Activated T-helper 1 cell treated with Interleukin-2 at 50 U/mL for 16 hours (primary cell): ENCODE measurements around the gene TIMM17B.
A peak's percentile ranks its signal among the peaks of the same experiment; 100 is the strongest.
"Not testable (repeated sequence)": the region's sequence is repeated elsewhere in the genome, so short reads cannot be mapped to it uniquely, and the experiment has no call there.

Experiments used
- DNase-seq: peaks from one replicate; pipeline ENCODE4 v3.0.0-alpha.2; 2020; ENCODE audit warnings: low read depth

TIMM17B gene

DNA sequence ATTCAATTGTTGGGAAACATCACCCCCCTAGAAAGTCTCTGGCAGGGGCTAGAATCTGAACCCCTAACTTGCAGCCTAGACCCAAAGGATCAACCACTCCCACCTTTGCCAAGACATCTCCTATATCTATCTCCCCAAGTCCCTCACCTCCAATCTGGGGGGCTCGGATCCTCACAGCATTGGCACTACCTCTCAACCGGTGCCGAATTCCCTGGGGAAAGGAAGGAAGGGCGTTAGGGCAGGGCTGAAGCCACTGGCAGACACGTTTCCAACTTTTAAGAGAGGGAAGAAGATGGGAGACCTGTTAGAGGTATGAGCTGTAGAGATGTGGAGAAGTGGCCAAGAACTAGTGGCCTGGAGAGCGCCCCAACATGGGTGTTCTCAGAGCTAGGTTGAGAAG lies 2.7 kb downstream of the TIMM17B start:
- DNase-seq = no peak

DNA sequence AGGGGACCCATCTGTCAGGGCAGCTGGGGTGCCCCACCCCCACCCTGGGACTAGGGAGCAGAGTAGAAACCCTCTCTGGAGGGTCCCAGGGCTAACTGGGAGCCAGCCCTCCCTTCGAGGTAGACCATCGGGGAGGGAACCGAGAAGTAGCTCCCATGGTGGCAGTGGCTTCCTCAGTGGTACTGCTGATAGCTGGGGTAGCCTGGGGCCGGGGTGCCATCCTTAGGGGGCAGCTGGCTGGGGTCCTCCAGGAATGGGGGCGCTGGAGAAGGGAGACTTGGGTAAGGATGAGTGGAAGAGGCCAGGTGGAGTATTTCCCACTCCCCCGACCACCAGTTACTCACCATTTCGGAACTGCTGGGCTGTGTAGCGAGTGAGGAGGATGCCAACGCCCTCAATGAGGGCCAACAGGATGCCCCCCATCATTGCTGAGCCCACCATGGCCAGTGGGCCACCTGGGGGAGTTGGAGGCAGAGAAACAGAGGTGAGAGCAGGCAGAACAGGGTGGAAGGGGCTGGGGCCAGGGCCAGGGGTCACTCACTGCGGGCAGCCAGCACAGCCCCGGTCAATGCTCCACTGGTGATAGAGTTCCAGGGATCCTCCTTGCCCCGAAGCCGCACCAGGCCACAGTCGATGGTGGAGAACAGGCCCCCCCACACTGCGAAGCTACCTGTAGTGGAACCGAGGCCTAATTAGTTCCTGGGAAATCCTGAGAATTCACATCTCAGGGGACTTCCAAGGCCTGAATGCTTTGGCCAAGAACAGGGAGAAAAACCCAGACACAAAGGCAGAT lies 3.8 kb downstream of the TIMM17B start:
- DNase-seq = no peak

DNA sequence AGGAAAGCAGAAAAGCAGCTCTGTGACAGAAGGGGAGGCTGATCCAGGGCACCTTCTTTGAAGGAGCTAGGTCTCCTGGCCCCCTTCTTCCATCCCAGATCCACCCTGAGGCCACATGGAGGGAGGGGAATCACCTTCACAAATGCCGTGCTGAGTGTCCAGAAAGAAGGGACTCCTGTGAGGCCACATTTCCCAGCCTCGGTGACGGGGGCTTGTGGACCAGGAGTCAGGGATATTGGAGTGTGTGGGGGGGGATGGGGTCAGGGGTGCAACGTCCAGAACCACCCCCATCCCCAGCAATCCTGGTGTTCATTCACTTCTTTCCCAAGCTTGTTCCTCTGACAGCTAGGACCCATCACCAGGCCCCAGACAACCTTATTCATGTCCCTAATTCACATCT lies 4.7 kb downstream of the TIMM17B start:
- no peak for DNase-seq

DNA sequence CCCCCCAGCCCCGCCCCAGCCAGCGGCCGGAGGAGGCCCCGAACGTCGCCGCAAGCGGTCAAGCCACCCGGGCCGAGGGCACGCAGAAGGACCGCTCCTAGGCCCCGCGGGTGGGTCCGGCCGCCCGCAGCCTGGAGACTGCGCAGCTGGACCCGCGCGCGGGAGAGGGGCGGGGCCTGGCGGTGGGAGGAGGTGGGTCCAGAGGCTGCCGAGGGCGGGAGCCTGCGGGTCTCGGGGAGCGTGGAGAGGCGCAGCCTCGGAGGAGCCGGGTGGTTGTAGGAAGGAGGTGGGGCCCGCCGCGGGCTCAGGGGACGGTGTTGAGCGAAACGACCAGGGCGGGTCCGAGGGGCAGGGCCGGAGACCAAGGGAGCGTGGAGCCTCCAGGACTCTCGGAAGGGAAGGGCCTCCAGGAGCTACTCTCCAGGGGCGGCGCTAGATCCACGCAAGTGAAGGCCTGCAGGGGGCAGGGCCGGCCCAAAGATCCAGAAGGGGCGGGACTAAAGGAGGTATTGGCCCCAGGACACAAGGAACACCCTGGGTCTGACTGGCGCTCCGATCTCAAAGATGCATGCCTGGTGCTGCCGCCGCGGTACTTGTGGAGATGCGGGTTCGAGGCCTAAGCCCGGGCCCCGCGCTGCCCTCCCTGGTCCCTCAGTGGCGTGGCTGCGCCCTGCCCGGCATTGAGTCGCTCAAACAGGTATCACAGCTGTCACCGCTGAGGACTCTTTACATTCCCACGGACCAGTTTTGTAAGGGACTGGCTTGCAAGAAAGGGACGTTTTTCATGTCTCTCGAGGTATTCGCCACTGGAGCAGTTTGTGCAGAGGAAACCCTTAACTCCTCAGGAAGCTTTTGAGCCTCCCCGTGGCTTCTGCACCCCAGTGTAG lies 5.9 kb downstream of the TIMM17B start:
- DNase-seq = peak; percentile 62

DNA sequence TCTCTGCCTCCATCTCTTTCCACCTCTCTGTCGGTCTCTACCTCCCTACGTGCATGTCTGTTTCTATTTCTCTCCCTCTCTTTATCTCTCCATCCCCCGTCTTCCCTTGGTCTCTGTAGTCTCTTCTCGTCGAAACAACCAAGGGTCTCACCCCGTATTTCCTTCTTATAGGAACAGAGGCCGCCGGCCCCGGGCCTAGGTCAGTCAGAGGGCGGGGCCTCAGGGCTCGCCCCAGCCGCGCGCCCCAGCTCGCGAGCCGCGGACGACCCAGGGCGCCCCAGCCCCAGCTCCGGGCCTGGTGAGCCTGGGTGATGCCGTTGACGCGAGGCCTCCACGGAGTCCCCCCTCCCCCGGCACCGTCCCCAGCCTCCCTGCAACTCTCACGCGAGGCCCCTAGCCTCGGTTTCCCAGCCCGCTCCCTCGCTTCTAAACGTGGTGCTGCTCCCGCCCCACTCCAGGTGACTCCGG lies 6.6 kb downstream of the TIMM17B start:
- DNase-seq = no peak

DNA sequence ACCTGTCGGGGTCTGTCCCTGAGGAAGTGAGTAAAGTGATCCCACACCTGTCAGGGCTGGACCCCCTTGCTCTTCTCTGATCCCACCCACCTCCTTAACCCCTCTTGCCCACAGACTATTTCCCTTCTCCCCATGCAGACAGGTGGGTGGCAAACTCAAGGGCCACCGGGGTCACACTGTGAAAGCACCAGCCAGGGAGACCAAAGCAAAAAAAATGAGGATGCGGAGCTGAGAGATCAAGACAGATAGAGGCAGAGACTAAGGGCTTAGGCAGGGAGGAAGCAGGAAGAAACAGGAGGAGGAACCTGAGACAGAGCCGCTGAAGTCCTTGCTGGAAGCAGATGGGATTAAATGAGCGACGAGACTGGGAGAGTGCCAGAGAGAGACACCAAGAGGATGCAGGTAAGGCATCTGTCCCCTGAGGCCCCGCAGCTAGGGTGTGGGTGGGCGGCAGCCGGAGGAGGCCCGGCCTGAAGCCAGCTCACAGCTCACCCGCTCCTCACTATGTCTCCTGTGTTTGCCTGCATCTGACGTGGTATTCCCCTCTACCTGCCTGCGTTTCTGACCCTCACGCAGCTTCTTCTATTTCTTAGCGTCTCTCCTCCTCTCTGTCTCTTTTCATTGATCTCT lies 7.2 kb downstream of the TIMM17B start:
- DNase-seq = no peak

DNA sequence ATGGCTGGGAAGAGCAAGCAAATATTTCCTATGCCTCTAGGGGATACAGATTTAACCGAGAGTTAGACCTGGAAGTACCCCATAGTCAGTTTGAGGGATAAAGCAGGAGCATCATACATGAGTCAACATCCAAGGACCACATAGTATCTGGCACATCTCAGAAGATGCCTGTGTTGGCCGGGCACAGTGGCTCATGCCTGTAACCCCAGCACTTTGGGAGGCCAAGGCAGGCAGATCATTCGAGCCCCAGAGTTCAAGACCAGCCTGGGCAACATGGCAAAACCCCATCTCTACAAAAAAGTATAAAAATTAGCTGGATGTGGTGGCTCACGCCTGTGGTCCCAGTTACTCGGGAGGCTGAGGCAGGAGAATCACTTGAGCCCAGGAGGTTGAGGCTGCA lies 11.0 kb downstream of the TIMM17B start:
- DNase-seq = not testable (repeated sequence)

DNA sequence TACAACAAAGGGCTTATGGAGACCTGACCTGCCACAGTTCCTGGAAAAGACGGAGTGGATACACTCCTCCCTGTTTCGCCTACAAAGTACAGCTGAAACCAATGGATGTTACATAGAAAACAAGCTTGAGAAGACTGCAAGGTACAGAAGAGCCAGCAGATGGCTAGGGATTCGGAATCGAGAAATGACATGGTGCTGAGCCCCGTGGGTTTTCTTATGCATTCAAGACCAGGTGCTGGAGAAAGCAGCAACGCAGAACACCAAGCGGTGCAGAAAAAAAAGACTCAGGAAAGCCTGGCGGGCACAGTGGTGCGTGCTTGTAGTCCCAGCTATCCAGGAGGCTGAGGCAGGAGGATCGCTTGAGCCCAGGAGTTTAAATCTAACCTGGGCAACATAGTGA lies 13.8 kb downstream of the TIMM17B start:
- DNase-seq = no peak

DNA sequence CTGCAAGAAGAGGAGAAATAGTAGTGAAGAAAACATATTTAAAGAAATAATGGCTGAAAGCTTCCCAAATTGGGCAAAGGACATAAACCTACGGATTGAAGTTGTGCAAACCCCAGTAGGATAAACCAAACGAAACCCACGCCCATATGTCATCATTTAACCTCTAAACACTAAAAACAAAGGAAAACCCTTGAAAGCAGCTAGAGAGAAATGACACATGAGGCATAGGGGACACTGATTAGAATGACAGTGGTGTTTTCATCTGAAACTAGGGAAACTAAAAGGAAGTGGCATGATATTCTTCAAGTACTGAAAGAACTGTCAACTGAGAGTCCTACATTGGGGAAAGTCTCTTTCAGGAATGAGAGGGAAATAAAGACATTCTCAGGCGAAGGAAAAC lies 20.6 kb downstream of the TIMM17B start:
- not testable (repeated sequence) for DNase-seq

DNA sequence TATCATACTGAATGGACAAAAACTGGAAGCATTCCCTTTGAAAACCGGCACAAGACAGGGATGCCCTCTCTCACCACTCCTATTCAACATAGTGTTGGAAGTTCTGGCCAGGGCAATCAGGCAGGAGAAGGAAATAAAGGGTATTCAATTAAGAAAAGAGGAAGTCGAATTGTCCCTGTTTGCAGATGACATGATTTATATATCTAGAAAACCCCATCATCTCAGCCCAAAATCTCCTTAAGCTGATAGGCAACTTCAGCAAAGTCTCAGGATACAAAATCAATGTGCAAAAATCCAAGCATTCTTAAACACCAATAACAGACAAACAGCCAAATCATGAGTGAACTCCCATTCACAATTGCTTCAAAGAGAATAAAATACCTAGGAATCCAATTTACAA lies 25.6 kb downstream of the TIMM17B start:
- DNase-seq = not testable (repeated sequence)

DNA sequence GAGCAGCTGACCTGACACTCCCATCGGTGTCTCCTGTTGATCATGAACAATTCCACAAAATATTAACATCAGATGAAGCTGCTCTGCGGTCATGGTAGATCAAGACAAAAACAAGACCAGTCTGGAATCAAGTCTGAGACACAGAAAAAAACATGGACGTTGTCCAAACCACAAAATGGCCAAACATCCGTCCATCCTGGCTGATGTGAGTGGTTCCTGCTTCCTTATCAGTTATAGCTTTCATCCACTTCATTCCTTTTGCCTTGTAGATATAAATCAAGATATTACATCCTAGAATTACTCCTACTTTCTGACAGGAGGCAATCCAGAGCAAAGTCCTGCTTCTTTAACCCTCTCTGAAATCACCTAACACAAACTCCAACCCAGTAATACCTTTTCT lies 33.4 kb downstream of the TIMM17B start:
- no peak for DNase-seq

DNA sequence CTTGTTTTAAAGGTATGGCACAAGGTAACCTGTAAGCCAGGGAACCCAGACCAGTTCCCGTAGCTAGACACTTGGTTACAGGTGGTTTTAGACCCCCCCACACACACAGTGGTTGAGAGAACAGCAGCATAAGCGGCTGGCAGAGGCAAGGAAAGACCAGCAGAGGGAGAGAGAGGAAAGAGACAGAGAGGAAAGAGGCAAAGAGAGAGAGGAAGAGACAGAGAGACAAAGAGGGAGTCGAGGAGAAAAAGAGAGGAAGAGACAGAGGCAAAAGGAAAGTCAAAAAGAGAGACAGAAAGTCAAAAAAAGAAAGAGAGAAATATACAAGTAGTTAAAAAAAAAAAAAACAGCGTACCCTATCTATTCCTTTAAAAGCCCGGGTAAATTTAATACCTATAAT lies 42.7 kb downstream of the TIMM17B start:
- no peak for DNase-seq

DNA sequence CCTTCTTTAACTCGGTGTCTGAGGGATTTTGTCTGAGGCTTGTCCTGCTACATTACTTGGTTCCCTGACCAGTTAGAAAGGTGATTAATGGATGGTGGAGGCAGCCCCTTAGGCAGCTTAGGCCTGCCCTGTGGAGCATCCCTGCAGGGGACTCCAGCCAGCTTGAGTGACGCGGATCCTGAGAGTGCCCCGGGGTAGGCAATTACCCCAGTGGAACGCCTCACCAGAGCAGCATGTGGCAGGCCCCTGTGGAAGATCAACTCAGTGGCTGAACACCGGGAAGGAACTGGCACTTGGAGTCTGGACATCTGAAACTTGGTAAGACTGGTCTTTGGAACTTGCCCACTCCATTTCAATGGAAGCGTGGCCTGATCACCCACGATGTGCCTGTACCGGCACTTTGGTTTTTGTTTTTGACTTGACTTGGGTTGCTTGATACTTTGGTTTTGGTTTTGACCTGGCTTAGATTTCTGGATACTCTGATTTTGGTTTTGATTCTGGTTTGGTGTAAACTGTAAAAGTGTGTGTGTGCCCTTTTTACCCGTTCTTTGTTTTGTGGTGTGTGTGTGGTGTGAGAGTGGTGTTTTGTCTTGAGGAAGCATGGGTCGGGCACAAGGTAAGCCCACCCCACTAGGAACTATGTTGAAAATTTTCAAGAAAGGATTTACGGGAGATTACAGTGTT lies 43.3 kb downstream of the TIMM17B start:
- DNase-seq = not testable (repeated sequence)

DNA sequence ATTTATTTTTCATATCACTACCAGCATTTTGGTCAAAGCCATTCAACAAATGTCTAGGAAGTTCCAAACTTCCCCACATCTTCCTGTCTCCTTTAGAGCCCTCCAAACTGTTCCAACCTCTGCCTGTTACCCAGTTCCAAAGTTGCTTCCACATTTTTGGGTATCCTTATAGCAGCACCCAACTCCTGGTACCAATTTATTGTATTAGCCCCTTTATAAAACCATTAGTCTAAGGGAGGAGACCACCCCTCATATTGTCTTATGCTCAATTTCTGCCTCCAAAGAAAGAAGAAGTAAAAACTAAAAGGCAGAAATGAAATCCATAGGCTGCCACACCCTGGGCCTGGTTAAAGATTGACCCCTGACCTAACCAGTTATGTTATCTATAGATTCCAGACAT lies 44.1 kb downstream of the TIMM17B start:
- DNase-seq = not testable (repeated sequence)

DNA sequence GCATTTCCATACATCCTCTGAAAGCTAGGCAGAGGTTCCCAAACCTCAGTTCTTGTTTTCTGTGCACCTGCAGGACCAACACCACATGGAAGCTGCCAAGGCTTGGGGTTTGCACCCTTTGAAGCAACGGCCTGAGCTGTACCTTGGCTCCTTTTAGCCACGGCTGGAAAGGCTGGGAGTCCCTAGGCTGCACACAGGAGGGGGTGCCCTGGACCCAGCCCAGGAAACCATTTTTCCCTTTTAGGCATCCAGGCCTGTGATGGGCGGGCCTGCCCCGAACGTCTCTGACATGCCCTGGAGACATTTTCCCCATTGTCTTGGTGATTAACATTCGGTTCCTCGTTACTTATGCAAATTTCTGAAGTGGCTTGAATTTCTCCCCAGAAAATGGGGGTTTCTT lies 44.7 kb downstream of the TIMM17B start:
- DNase-seq = no peak

DNA sequence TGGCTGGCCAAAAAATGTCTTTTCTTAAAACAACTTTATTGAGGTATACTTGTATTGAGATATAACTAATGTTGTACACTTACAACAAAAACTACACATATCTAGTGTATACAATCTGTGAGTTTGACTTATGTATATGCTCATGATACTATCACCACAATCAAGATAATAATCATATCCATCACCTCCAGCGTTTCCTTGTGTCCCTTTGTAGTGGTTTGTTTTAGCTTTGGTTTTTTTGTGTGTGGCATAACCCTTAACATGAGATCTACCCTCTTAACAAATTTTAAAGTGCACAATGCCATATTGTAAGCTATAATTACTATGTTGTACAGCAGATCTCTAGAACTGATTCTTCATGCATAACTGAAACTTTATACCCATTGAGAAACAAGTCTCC lies 48.7 kb downstream of the TIMM17B start:
- DNase-seq = no peak
